Ureter (tissue), 1 donor: ENCODE data around the gene CIITA. TPM values are rescaled to one million over a fixed set of nuclear protein-coding genes. Genes with fewer than 3 reads are reported as not detected.
"Not testable (repeated sequence)": the region's sequence is repeated elsewhere in the genome, so short reads cannot be mapped to it uniquely, and the experiment has no call there.

Experiments used
- DNase-seq: peaks from one replicate; pipeline ENCODE4 v3.0.0-alpha.2; 2020; ENCODE audit warnings: low spot score
- total RNA-seq: library from RNA; stranded (reverse); gene quantifications from one replicate; pipeline ENCODE4 v1.2.4, GENCODE V29; 2023
- donor health status: DM: yes; HTN: yes; CAD: no.

The CIITA gene, protein sequence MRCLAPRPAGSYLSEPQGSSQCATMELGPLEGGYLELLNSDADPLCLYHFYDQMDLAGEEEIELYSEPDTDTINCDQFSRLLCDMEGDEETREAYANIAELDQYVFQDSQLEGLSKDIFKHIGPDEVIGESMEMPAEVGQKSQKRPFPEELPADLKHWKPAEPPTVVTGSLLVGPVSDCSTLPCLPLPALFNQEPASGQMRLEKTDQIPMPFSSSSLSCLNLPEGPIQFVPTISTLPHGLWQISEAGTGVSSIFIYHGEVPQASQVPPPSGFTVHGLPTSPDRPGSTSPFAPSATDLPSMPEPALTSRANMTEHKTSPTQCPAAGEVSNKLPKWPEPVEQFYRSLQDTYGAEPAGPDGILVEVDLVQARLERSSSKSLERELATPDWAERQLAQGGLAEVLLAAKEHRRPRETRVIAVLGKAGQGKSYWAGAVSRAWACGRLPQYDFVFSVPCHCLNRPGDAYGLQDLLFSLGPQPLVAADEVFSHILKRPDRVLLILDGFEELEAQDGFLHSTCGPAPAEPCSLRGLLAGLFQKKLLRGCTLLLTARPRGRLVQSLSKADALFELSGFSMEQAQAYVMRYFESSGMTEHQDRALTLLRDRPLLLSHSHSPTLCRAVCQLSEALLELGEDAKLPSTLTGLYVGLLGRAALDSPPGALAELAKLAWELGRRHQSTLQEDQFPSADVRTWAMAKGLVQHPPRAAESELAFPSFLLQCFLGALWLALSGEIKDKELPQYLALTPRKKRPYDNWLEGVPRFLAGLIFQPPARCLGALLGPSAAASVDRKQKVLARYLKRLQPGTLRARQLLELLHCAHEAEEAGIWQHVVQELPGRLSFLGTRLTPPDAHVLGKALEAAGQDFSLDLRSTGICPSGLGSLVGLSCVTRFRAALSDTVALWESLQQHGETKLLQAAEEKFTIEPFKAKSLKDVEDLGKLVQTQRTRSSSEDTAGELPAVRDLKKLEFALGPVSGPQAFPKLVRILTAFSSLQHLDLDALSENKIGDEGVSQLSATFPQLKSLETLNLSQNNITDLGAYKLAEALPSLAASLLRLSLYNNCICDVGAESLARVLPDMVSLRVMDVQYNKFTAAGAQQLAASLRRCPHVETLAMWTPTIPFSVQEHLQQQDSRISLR
- total RNA-seq, result 32.0 TPM

DNA sequence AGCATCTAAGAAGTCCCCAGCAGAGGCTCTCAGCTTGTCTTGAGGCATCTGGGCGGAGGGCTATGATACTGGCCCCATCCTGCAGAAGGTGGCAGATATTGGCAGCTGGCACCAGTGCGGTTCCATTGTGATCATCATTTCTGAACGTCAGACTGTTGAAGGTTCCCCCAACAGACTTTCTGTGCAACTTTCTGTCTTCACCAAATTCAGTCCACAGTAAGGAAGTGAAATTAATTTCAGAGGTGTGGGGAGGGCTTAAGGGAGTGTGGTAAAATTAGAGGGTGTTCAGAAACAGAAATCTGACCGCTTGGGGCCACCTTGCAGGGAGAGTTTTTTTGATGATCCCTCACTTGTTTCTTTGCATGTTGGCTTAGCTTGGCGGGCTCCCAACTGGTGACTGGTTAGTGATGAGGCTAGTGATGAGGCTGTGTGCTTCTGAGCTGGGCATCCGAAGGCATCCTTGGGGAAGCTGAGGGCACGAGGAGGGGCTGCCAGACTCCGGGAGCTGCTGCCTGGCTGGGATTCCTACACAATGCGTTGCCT is at the start of gene CIITA:
Gene CIITA, plus strand, starts transcription at position 404 of the 543 bp plus-strand sequence. Its CDS starts 129 bp downstream, at position 533.
- DNase-seq, result peak; percentile 86

GRCh38 chr16:10827691-10828341 is 49.2 kb upstream of the CIITA start:
- DNase-seq, result peak; percentile 81

GRCh38 chr16:10828851-10829366 is 48.1 kb upstream of the CIITA start:
- DNase-seq, result peak; percentile 93

DNA sequence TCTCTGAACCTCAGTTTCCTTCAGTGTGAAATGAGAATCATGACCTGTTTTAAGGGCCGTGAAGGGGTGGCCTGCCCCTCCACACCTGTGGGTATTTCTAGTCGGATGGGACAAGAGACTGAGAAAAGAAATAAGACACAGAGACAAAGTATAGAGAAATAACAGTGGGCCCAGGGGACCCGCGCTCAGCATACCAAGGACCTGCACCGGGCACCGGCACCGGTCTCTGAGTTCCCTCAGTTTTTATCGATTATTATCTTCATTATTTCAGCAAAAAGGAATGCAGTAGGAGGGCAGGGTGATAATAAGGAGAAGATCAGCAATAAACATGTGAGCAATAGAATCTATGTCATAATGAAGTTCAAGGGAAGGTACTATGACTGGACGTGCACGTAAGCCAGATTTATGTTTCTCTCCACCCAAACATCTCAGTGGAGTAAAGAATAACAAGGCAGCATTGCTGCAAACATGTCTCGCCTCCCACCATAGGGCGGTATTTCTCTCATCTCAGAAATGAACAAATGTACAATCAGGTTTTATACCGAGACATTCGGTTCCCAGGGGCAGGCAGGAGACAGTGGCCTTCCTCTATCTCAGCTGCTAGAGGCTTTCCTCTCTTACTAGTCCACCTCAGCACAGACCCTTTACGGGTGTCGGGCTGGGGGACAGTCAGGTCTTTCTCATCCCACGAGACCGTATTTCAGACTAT is 47.5 kb upstream of the CIITA start:
- DNase-seq, result not testable (repeated sequence)

- not testable (repeated sequence) for DNase-seq
Observed at GRCh38 chr16:10830240-10830639, 46.8 kb upstream of the CIITA start.

- no peak for DNase-seq
Observed at GRCh38 chr16:10831894-10832886, 44.8 kb upstream of the CIITA start.

DNA sequence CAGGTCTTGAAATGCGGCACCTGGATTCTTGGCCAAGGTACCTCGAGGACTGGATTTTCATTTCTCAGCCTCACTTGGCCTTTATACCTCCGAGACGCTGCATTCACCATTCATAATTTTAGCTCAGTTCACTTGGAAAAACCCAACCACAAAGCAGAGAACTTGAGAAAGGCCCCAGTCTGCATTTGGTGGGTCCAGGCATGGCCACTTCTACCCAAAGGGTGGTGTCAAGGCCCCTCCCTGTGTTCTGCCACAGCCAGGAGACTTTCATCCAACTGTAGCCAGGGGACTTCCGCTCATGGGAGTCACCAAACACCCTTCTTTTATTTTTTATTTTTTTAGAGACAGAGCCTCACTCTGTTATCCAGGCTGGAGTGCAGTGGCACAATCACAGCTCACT is 43.7 kb upstream of the CIITA start:
- no peak for DNase-seq

DNA sequence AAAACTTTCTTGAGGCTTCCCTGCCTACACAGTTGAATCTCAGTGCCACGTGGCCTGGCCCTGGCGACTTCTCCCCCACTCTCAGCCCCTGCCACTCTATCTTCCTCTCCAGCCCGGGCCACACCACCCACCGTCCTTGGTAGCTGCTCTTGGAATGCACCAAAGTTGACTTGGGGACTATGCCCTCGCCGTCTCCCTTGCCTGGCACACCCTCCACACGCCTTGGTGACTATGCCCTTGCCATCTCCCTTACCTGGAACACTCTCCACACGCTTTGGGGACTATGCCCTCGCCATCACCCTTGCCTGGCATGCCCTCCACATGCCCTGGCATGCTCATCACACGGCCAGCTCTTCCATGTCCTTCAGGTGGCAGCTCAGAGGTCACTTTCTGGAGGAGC is 42.9 kb upstream of the CIITA start:
- DNase-seq, result no peak

GRCh38 chr16:10834766-10835165 is 42.2 kb upstream of the CIITA start:
- no peak for DNase-seq

- no peak for DNase-seq
Observed at GRCh38 chr16:10835281-10835931, 41.6 kb upstream of the CIITA start.

DNA sequence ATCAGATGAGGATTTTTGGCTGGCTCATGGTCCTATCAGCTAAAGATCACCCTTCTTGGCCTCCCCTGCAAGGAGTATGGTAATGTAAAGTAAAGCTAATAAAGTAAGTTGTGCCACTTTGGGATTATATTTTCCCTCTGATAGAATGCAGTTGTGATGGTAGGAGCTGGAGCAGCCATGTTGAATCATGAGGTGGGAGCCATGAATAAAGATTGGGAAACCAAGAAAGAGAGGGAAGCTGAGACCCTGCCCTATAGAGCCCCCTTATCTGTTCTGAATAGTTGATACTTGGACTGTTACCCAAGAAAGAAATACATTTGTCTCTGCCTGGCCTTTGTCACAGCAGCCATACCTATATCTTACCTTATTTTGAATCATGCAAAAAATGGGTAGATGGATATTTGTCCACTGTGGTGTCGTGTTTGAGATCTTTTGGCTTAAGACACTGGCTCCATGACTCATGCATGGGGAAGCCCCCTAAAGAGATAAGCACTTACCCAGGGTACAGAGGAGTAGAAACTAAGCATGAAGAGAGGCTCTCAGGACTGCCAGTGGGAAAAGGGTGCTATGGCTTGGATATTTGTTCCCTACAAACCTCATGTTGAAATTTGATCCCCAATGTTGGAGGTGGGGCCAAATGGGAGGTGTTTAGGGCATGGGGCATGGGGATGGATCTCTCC is 40.7 kb upstream of the CIITA start:
- DNase-seq, result no peak

GRCh38 chr16:10838621-10839278 is 38.3 kb upstream of the CIITA start:
- DNase-seq, result no peak

DNA sequence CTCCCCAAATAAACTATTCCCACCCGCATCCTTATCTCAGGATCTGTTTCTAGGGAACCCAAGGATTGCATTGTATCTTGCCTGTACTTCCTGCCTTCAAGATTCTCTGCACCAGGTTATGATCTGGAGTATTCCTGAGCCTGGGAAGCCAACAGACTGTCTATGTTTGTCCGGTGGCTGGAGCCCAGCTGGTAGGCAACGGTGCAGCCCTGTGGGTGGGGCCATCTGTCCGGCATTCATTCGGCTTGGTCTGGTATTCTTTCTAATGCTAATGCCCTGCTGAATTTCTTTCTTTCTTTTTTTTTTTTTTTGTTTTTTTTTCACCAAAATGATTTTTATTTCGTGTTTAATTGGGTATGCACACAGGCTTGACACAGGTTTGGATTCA is 37.7 kb upstream of the CIITA start:
- DNase-seq, result no peak

DNA sequence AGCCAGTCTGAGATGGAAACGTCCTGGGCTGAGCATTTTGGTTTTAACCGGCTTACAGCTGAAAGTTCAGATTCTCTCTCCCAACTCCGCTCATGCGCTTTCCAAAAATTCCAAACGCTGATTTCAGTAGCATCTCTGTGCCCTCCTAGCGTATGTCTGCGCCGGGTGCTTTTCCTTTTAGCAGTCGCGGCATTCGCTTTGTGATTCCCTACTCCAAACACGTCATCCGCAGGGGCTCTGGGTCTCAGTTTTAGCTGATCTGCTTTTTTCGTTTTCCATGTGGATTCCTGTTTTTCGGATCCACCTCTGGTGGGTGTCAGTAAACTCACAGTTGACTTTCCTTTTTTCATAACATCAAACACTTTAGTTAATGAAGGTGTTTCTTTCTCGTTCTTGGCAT is 36.3 kb upstream of the CIITA start:
- no peak for DNase-seq

DNA sequence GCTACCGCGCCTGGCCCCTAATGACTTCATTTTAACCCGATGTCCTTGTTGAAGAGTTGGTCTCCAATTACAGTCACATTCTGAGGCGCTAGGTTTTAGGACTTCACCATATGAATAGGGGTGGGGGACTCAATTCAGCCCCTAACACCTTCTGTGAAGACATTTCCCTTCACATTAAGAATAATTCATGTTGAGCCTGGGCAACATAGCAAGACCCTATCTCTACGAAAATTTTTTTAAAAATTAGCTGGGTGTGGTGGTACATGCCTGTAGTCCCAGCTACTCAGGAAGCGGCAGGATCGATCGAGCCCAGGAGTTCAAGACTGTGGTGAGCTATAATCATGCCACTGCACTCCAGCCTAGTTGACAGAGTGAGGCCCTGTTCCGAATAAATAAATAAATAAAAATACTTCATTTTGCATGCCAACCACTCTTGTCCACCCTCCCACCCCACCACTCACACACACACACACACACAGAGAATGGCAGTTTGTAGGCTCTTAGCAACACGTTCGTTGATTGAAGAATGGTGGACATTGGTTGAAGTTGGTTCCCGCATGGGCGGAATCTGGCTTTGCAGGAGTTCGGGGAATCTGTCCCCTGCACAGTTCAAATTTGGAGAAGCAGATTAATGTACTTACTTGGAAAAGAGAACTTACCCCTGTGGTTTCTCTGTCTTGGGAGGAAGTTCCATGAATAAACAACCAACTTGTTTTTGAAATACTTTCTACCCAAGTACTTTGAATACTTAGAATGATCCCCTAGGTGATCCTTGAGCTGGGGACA is 30.6 kb upstream of the CIITA start:
- no peak for DNase-seq

DNA sequence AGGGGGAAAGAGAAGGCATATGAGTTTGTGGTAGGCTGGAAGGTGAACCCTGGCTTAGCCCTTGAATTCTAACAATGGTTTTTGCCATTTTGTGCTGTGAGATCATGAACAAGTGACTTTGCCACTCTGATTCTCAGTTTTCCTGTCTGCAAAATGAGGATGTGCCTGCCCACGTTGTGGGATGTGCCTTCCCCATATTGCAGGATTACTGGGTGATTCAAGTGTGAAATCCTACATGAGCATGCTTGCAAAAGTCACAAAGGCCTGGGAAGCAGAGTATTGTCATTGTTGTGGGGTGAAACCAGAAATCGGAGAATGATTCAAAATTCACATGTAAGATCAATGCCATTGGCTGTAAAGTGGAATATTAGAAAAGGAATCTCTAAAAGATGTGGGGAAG is 29.8 kb upstream of the CIITA start:
- DNase-seq, result no peak
